GM23338 (cell line): ENCODE results near the gene BRSK2. TPM values are rescaled to one million over a fixed set of nuclear protein-coding genes. Genes with fewer than 3 reads are reported as not detected.

Experiments used
- ATAC-seq: fragments of 200-7000 bp; cut with Tn5 transposase; 3 replicates; pipeline ENCODE4 v1.9.1; 2020
- DNase-seq: peaks from one replicate; pipeline ENCODE4 v3.0.0-alpha.2; 2015; ENCODE audit warnings: low spot score
- H2AFZ ChIP-seq: fragments of 200-600 bp; sonication (generic); 2 replicates; pipeline ENCODE4 v1.8.0; 2016; ENCODE audit warnings: antibody characterized with exemption, mild to moderate bottlenecking, moderate library complexity
- H3F3A ChIP-seq: fragments of 200-600 bp; sonication (generic); replicated peaks from 2 replicates; pipeline ENCODE4 v1.8.0; 2017; ENCODE audit warnings: antibody characterized with exemption, mixed run types, low read depth
- H3K27ac ChIP-seq: fragments of 200-600 bp; sonication (generic); 2 replicates; pipeline ENCODE4 v1.6.1; 2016; ENCODE audit warnings: low read depth
- H3K27me3 ChIP-seq: fragments of 200-600 bp; sonication (generic); 2 replicates; pipeline ENCODE4 v1.8.0; 2016; ENCODE audit warnings: mild to moderate bottlenecking, mixed run types, moderate library complexity; ENCODE audit not compliant: insufficient read depth
- H3K36me3 ChIP-seq: fragments of 200-600 bp; sonication (generic); 2 replicates; pipeline ENCODE4 v1.8.0; 2016; ENCODE audit warnings: mild to moderate bottlenecking; ENCODE audit not compliant: insufficient read depth
- H3K4me1 ChIP-seq: fragments of 200-600 bp; sonication (generic); 2 replicates; pipeline ENCODE4 v1.8.0; 2016; ENCODE audit warnings: mild to moderate bottlenecking, moderate library complexity; ENCODE audit not compliant: insufficient read depth
- H3K4me2 ChIP-seq: fragments of 200-600 bp; sonication (generic); 2 replicates; pipeline ENCODE4 v1.7.1; 2017; ENCODE audit warnings: mixed run types
- H3K4me3 ChIP-seq: fragments of 200-600 bp; sonication (generic); 2 replicates; pipeline ENCODE4 v1.6.1; 2016; ENCODE audit warnings: mixed run types
- H3K79me2 ChIP-seq: fragments of 200-600 bp; sonication (generic); replicated peaks from 2 replicates; pipeline ENCODE4 v1.8.0; 2017; ENCODE audit warnings: mild to moderate bottlenecking; ENCODE audit not compliant: insufficient read depth
- H3K9me2 ChIP-seq: fragments of 200-600 bp; sonication (generic); 2 replicates; pipeline ENCODE4 v1.8.0; 2017; ENCODE audit not compliant: insufficient read depth
- H4K20me1 ChIP-seq: fragments of 200-600 bp; sonication (generic); replicated peaks from 2 replicates; pipeline ENCODE4 v1.8.0; 2017; ENCODE audit warnings: mild to moderate bottlenecking; ENCODE audit not compliant: insufficient read depth
- H3K27ac Mint-ChIP-seq: 2 replicates; pipeline ENCODE4 v1.8.0; 2020; ENCODE audit warnings: inconsistent platforms, mild to moderate bottlenecking, moderate library complexity, mixed read lengths
- H3K27me3 Mint-ChIP-seq: 3 replicates; pipeline ENCODE4 v1.8.0; 2022; ENCODE audit warnings: low read depth, mild to moderate bottlenecking, moderate library complexity, mixed read lengths, inconsistent platforms; ENCODE audit not compliant: insufficient read depth, poor library complexity
- H3K36me3 Mint-ChIP-seq: 3 replicates; pipeline ENCODE4 v1.8.0; 2021; ENCODE audit warnings: low read depth, mild to moderate bottlenecking, inconsistent platforms, moderate library complexity, mixed read lengths
- H3K4me1 Mint-ChIP-seq: 3 replicates; pipeline ENCODE4 v1.8.0; 2020; ENCODE audit warnings: mild to moderate bottlenecking, inconsistent platforms, mixed read lengths
- H3K4me3 Mint-ChIP-seq: 3 replicates; pipeline ENCODE4 v1.8.0; 2021; ENCODE audit warnings: moderate library complexity, mild to moderate bottlenecking, inconsistent platforms, mixed read lengths
- H3K9me3 Mint-ChIP-seq: 3 replicates; pipeline ENCODE4 v1.8.0; 2020; ENCODE audit warnings: moderate library complexity, mild to moderate bottlenecking, inconsistent platforms, mixed read lengths
- ETS1 ChIP-seq: IDR thresholded peaks from 2 replicates; pipeline ENCODE4 v1.6.1; 2016; ENCODE audit warnings: antibody characterized with exemption
- EZH2 ChIP-seq: fragments of 200-600 bp; sonication (generic); IDR thresholded peaks from one replicate; pipeline ENCODE4 v1.8.0; 2017; ENCODE audit warnings: antibody characterized with exemption, mild to moderate bottlenecking, low read depth; ENCODE audit not compliant: unreplicated experiment
- EZH2phosphoT487 ChIP-seq: fragments of 200-600 bp; sonication (generic); IDR thresholded peaks from one replicate; pipeline ENCODE4 v1.8.1; 2018; ENCODE audit warnings: antibody characterized with exemption; ENCODE audit not compliant: unreplicated experiment
- JUNB ChIP-seq: IDR thresholded peaks from one replicate; pipeline ENCODE4 v1.6.1; 2016; ENCODE audit warnings: antibody characterized with exemption; ENCODE audit not compliant: unreplicated experiment
- NANOG ChIP-seq: IDR thresholded peaks from 2 replicates; pipeline ENCODE4 v1.6.1; 2016; ENCODE audit warnings: antibody characterized with exemption, borderline replicate concordance
- POLR2AphosphoS5 ChIP-seq: IDR thresholded peaks from 2 replicates; pipeline ENCODE4 v1.6.1; 2016; ENCODE audit warnings: antibody characterized with exemption, low read depth
- REST ChIP-seq: IDR thresholded peaks from one replicate; pipeline ENCODE4 v1.6.1; 2018; ENCODE audit warnings: antibody characterized with exemption; ENCODE audit not compliant: unreplicated experiment
- STAT1 ChIP-seq: IDR thresholded peaks from one replicate; pipeline ENCODE4 v1.6.1; 2016; ENCODE audit warnings: antibody characterized with exemption; ENCODE audit not compliant: unreplicated experiment
- ZNF462 ChIP-seq: fragments of 250-450 bp; sonication (Bioruptor Pico); IDR thresholded peaks from 2 replicates; pipeline ENCODE4 v1.5.0; 2020; ENCODE audit warnings: mild to moderate bottlenecking, moderate library complexity
- polyA plus RNA-seq: library from polyadenylated mRNA; unstranded; fragments of >200 nt; fragmentation: Nextera tagmentation; extraction: Ambion mirVana; gene quantifications from 2 replicates; pipeline ENCODE4 v1.2.1, GENCODE V29; 2016
- total RNA-seq: library from RNA; depleted of rRNA; stranded (reverse); fragments of >200 nt; shearing (Covaris generic); gene quantifications from 2 replicates; pipeline ENCODE4 v1.2.3, GENCODE V29; 2014
- TF ChIP-seq, protein P1 (sequence below), 2 experiments: fragments of 200-600 bp in 1 of 2; sonication (generic) in 1 of 2; conservative IDR thresholded peaks; 2 replicates each; pipeline versions ENCODE4 v1.5.1 to v1.6.1; 2016 to 2017; ENCODE audit warnings: antibody characterized with exemption in 2 of 2, low read depth in 2 of 2, mild to moderate bottlenecking in 2 of 2, moderate library complexity in 1 of 2

Gene BRSK2
- total and polyA plus RNA-seq, 2 experiments from 2014 or later, result 7.2 to 20.3 TPM

DNA sequence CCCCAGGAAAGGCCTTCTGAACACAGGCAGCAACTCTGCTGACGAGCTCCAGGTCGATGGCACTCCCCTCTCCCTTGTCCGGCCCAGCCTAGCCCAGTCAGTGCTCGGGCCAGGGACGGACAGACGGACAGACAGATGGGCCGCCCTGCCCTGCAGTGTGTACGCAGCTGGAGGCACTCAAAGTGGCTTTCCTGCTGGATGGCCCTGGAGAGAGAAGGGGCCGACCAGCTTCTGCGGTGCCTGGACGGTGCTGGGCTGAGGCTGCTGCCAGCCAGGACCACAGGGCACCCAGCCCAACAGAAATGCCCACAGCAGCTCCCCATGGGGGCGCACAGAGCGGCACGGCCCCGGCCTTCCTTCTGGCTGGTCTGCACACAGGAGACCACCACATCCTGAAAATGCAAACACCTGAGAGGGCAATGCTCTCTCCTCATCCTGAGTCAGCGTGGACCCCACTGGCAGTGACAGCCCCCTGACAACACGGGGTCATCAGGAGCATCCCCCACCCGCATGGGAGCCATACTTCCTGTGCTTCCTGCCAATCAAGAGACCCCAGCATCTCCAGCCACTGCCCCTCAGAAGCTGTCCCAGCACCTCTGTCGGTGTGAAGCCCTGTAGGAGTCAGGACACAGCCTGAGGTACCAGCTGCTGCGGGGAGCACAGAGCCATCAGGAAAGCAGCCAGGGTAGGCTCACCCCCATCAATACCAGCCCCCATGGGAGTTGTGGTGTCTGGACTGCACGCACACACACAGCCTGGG is 97.5 kb downstream of the BRSK2 start:
- Mint-ChIP-seq H3K4me3 (no peak overlapping the region), H3K27me3 (peaks cover 12% of the 10 kb centered on the region), H3K36me3 (no peaks in the 10 kb centered on the region), H3K9me3 (no peaks in the 10 kb centered on the region; the same call in 2 of the 3 replicates), H3K4me1 (peaks cover 8% of the 10 kb centered on the region; the same call in 2 of the 3 replicates), H3K27ac (no peak overlapping the region)
- Histone ChIP-seq H3F3A (no peaks in the 10 kb centered on the region), H3K27ac (no peak overlapping the region), H3K27me3 (no peaks in the 10 kb centered on the region), H3K9me2 (no peaks in the 10 kb centered on the region), H3K36me3 (no peaks in the 10 kb centered on the region), H3K4me3 (no peak overlapping the region), H3K4me2 (no peak overlapping the region), H4K20me1 (peaks cover 4% of the 10 kb centered on the region; the same call in 1 of the 2 replicates), H2AFZ (no peak overlapping the region), H3K4me1 (no peaks in the 10 kb centered on the region), H3K79me2 (peaks cover 13% of the 10 kb centered on the region)
- no peak for ATAC-seq
- TF ChIP-seq, protein P1, sequence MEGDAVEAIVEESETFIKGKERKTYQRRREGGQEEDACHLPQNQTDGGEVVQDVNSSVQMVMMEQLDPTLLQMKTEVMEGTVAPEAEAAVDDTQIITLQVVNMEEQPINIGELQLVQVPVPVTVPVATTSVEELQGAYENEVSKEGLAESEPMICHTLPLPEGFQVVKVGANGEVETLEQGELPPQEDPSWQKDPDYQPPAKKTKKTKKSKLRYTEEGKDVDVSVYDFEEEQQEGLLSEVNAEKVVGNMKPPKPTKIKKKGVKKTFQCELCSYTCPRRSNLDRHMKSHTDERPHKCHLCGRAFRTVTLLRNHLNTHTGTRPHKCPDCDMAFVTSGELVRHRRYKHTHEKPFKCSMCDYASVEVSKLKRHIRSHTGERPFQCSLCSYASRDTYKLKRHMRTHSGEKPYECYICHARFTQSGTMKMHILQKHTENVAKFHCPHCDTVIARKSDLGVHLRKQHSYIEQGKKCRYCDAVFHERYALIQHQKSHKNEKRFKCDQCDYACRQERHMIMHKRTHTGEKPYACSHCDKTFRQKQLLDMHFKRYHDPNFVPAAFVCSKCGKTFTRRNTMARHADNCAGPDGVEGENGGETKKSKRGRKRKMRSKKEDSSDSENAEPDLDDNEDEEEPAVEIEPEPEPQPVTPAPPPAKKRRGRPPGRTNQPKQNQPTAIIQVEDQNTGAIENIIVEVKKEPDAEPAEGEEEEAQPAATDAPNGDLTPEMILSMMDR (conservative IDR thresholded peaks at IDR 0.05; ENCODE audit: low read depth in 2 of 2), result no peak
- TF ChIP-seq REST (no peak), NANOG (no peak), EZH2phosphoT487 (no peak), ZNF462 (no peak), EZH2 (no peak), ETS1 (no peak), JUNB (no peak), POLR2AphosphoS5 (no peak), STAT1 (no peak)
- DNase-seq, result no peak
